NK-92 treated with Interleukin-12 subunit alpha and Interleukin-12 subunit beta, amount 100 ng/mL, for 24 hours (cell line): Measurements from ENCODE around the gene TBCCD1.
A peak's percentile ranks its signal among the peaks of the same experiment; 100 is the strongest.
"Not testable (repeated sequence)": the region's sequence is repeated elsewhere in the genome, so short reads cannot be mapped to it uniquely, and the experiment has no call there.

Experiments
- DNase-seq: peaks from one replicate; lab custom pipeline; 2025; lab: John Stamatoyannopoulos, UW

Gene TBCCD1

GRCh38 chr3:186520431-186520830 lies 46.7 kb downstream of the TBCCD1 start:
- DNase-seq: no peak

DNA sequence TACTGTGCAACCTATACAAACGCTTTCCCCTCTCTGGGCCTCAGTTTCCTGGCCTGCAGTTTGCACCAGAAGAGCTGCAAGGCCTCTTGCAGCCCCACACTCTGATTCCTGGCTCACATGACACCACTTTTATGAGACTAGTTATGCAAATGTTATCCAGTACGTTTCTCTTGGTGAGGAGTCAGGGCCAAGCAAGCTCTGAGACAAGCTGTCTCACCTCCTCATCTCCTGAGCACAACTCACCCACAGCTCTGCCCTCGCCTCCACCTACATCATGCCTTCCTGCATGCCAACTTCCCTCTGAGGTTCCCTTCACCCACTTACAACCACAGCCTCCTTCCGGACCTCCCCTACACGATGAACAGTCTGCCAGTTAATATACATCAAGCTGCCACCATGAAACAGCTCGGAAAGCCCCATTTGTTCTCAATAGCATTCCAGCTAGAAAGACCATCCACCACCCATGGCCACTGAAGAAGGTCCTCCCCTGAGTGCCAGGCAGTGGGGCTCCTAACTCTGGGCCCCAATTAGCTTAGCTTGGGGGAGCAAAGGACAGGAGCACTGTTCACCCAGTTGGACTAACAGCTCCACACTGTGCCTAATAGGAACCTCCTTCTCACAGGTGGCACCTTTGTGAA lies 48.0 kb downstream of the TBCCD1 start:
- DNase-seq: peak; percentile 12

DNA sequence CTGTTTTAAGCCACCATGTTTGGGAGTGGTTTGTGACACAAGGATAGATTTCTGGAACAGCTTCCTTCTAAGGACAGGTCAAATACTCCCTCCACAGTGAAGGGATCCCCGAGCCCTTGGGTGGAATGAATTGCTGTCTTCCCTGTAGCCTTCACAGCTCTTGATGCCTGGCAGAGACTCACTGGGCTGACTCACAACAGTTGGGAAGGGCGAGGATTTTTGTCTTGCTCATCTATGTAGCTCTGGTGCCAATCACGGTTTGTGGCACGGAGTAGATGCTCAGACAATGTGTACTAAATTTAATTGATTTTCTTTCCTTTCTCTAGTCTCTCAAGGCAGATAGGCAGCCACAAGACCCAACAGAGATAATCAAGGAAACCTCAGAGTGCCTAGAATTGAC lies 49.9 kb downstream of the TBCCD1 start:
- no peak for DNase-seq

DNA sequence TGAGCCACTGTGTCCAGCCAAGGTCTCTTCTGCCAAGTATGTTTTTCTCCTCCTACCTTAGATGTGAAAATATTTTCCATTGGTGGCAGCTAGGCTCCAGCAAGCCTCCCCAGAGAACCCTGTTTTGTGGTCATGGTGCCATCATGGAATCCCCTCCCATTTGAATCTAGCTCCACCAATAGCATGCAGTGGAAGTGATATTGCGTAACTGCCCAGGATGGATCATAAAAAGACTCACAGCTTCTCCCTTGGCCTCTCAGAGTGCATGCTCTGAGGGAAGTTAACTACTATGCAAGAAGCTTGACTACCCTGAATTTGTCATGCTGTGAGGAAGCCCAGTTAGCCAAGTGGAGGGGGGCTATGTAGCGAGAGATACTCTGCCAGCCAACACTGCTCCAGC lies 50.5 kb downstream of the TBCCD1 start:
- no peak for DNase-seq

GRCh38 chr3:186515125-186515524 lies 52.0 kb downstream of the TBCCD1 start:
- no peak for DNase-seq

DNA sequence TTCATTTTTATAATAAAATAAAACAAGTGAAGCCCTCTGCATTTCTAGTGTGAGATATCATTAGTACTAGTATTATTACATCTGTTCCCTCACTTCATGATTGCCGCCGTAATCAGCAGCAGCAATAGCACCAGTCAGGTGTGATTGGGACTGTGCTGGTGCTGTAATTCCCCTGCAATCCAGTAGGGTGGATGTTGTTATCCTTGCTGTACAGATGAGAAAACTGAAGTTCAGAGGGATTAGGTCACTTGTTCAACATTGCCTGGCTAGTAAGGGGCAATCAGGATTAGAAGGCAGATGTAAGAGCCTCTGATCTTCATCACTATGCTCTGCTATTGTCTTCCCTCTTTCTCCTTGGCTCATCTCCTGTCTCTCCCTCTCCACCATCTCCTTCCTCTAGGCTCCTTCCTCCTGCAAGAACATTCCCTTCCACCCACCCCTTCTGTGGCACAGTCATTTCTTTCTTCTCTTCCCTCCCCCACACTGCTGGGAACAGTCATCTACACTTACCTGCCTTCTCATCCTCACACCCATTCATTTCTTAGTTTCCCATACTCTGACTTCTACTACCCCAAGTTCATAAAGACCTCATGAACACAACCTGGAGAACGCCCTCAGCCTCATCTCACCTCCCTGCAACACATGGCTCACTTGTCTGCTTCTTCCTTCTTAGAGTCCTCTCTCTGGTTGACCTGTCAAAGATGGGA lies 52.7 kb downstream of the TBCCD1 start:
- no peak for DNase-seq

- no peak for DNase-seq
Observed at GRCh38 chr3:186513386-186513785, 53.8 kb downstream of the TBCCD1 start.

DNA sequence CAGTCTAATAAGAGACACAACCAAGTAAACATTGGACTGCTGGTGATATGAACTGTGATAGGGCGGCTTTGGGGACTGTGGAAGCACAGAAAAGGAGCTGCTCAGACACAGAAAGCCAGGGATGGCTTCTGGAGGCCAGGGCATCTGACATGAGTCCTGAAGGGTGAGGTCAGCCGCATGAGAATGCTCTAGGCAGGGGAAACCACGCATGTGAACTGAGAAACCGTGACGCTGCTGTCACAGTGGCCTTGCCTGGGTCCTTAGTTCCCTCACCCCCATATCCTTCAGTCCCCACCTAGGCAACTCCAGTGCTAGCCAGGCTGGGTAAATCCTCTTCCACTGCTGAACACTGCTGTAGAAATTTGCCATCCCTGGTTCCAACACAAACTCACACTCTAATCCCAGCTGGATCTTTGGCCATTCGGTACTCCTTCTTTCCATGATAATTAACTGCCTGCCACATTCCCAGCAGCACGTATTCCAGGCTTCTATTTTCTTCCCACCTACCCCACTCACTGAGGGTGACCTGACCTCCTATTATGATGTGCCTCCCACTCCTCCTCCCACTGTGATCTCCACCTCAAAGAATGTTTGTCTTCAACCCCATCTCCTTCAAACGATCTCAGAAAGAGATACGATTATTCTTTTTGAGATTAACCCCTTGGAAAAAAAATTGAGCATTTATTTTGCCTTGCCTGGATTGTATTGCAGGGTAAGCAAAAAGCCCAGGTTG lies 54.4 kb downstream of the TBCCD1 start:
- DNase-seq: no peak

- no peak for DNase-seq
Observed at GRCh38 chr3:186511702-186512101, 55.4 kb downstream of the TBCCD1 start.

GRCh38 chr3:186511245-186511644 lies 55.9 kb downstream of the TBCCD1 start:
- no peak for DNase-seq

- no peak for DNase-seq
Observed at GRCh38 chr3:186510374-186511079, 56.6 kb downstream of the TBCCD1 start.

- no peak for DNase-seq
Observed at GRCh38 chr3:186509423-186509822, 57.7 kb downstream of the TBCCD1 start.

DNA sequence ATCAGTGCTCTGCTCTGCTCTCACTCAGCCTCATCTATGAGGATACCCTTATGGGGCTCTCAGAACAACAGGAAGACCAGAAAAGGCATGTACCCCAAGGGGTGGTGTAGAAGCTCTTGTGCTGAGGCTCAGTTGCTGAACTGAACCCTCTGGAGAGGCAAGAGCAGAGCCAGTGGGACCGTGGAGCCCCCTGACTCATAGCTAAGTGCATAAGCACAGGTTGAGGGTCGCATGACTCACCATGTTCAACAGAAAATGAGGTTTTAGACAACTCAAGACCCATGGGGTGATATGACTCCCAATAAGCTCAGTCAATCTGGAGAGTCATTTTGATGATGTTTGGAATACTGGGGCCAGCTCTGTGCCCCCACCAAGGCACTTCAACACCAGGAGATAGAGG lies 60.3 kb downstream of the TBCCD1 start:
- DNase-seq: no peak

- no peak for DNase-seq
Observed at GRCh38 chr3:186506191-186506739, 60.9 kb downstream of the TBCCD1 start.

DNA sequence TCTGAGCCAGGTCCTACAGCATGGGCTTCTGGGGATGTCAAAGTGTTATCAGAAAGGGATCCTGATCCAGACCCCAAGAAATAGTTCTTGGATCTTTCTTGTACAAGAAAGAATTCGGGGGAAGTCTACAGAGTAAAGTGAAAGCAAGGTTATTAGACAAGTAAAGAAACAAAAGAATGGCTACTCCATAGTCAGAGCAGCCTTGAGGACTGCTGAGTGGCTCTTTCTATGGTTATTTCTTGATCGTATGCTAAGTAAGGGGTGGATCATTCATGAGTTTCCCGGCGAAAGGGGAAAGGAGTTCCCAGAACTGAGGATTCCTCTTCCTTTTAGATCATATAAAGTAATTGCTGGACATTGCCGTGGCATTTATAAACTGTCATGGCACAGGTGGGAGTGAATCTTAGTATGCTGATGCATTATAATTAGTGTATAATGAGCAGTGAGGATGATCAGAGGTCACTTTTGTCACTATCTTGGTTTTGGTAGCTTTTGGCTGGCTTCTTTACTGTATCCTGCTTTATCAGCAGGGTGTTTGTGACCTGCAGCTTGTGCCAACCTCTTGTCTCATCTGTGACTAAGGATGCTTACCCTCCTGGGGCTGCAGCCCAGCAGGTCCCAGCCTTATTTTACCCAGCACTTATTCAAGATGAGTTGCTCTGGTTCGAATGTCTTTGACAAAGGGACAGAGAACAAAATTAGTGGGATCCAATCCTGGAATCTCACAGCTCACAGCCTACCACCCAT lies 64.0 kb downstream of the TBCCD1 start:
- no peak for DNase-seq

DNA sequence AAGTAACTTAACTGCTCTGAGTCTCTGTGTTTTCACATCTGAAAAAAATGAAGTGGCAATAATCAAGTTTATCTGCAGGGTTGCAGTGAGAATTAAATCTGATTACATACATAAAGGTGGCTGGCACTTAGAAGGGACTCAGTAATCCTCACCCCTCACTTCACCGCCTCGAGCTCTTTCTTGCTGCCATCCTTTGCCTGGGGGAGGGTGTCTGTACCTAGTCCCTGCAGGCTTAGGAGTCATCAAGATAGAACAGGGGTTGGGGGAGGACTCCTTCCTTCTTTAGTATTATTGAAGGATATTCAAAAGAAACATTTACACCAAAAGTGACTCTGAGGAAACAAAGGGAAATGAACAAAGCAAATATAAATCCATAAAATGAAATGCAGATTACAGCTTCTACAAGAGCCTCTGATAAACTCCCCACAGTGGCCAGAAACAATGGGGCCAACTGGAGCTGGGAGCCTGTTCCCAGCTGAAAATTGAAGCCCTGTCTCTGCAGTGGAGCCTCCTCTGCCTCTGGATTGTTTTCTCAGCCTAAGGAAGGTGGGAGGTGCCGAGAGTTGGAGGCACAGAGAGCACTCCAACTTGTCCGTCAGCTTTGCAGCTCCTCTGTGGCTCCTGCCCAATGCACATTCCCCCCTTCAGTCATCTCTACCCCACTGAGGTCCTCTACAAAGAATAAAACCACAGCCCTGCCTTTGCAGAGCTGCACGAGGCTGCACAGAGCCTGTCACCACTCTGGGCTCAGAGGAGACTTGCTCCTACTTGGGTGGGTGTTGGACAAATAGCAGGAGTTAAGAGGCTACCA lies 64.8 kb downstream of the TBCCD1 start:
- DNase-seq: no peak

DNA sequence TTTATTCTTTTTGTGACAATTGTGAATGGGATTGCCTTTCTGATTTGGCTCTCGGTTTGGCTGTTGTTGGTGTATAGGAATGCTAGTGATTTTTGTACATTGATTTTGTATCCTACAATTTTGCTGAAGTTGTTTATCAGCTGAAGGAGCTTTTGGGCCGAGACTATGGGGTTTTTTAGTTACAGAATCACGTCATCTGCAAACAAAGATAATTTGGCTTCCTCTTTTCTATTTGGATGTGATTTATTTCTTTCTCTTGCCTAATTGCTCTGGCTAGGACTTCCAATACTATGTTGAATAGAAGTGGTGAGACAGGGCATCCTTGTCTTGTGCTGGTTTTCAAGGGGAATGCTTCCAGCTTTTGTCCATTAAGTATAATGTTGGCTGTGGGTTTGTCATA lies 67.2 kb downstream of the TBCCD1 start:
- DNase-seq: not testable (repeated sequence)

- not testable (repeated sequence) for DNase-seq
Observed at GRCh38 chr3:186498022-186498421, 69.1 kb downstream of the TBCCD1 start.

GRCh38 chr3:186497608-186498007 lies 69.5 kb downstream of the TBCCD1 start:
- no peak for DNase-seq

DNA sequence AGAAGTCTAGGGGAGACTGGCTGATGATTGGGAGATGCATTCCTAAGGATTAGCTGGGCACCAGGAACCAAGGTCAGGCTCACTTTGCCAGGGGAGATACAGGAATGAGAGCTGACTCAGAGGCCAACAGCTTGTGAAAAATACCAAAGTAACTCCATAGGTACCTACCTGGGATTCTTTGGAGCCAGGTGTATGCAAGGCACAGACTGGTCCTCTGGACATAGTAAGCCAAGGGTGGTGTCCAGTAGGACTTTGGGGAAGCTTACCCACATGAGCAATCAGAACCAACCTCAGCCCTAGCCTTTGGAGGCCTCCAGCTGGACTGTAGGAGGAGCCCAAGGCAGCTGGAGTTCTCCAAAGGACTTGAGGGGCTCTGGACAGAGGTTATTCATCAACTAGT lies 70.5 kb downstream of the TBCCD1 start:
- DNase-seq: no peak
